ENCODE results near the gene NR2C1.
A peak's percentile ranks its signal among the peaks of the same experiment; 100 is the strongest.

NR2C1 gene

GRCh38 chr12:95083471-95083870 is 10.1 kb upstream of the NR2C1 start:
- no peak for DNase-seq

- DNase-seq = no peak
Measured at GRCh38 chr12:95077341-95077740, 3.9 kb upstream of the NR2C1 start.

- DNase-seq = no peak
Measured at GRCh38 chr12:95074766-95075165, 1.3 kb upstream of the NR2C1 start.

- no peak for DNase-seq
Measured at GRCh38 chr12:95073698-95074520, 491 bp upstream of the NR2C1 start.

DNA sequence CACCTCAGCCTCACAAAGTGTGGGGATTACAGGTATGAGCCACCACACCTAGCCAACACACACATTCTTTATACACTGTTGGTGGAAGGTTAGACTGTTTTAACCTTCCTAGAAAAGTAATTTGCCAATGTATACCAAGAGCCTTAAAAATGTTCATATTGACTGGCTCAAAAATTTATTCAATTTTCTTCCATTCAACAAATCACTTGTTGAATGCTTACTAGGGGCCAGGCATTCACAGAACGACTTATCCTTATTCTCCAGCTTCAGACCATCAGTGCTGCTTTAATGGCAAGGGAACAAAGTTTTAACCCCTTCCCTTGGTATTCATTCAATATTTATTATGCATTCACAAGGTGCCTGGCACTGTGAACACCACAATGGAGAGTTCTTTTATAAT is 3.0 kb downstream of the NR2C1 start:
- no peak for DNase-seq

- no peak for DNase-seq
Measured at GRCh38 chr12:95066091-95066855, 7.1 kb downstream of the NR2C1 start.

DNA sequence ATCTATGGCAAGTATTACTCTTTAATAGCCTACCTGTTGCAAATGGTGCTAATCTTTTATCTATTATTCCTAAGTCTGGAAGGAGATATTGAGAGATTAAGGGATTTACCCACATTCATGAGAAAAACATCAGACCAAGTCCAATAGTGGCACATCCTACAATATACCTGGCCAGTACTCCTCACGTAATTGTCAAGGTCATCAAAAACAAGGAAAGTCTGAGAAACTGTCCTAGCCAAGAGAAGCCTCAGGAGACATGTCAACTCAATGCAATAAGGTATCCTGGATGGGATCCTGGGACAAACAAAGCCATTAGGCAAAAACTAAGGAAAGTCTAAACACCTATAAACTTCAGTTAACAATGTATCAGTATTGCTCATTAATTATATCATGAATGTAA is 12.5 kb downstream of the NR2C1 start:
- DNase-seq = no peak

DNA sequence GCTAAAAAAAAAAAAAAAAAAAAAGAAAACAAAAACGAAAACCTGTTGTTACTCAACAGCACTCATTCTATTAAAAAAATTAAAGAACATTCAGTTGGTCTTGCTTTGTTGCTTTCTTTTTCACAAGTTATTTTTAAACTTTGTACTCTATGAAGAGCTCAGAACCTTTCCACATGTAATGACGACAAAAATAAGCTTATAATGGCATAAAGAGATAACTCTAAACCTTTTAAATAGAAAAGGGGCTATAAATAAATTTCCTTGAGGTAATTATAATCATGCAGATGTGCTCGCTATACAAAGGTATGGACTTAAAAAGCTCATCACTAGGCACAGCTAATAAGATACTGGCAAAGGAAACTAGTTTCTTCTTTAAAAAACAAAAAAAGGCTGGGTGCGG is 13.4 kb downstream of the NR2C1 start:
- DNase-seq = no peak

DNA sequence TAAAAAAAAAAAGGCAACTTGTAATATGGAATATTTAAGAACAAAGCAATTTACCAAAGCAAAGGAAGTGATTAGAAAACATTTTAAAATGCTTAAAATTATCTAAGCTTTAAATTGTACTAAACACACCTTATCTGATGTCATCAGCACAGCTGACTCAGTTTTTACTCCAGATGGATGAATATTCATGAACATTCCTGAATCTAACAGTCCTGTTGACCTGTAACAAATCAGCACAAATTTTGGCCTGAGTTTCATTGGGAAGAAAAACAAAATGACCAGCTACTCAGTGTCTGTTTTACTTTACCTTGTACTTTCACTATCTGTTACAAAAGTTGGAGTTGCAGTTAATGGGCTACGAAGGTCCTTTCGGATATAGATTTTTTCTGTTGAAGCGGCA is 16.0 kb downstream of the NR2C1 start:
- no peak for DNase-seq

DNA sequence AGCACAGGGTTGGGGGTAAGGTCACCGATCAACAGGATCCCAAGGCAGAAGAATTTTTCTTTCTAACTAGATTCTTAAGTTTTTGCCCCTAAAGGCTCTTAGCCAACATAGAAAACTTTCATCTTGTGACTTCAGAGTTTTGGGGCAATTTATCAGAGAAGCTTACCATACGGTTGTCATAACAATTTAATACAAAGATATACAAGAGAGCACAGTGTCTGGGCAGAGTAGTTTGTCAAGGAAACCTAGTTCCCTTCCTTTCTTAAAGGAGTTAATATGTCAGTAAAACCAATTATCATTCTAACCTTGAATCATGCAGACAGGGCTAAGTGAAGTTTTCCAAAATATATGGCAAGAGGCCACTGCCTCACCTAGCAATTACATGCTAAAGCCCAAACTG is 18.4 kb downstream of the NR2C1 start:
- DNase-seq = no peak

DNA sequence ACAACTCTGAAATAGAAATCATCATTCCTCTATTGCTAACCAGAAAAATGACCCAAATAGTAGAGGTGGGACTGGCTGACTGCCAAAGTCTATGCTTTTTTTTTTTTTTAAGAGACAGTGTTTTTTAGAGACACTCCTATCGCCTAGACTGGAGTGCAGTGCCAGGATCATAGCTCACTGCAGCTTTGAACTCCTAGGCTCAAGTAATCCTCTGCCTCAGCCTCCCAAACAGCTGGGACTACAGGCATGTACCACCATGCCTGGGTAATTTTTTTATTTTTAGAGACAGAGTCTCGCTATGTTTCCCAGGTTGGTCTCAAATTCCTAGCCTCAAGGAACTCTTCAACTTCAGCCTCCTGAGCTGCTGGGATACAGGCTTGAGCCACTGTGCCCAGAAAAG is 19.2 kb downstream of the NR2C1 start:
- no peak for DNase-seq

- no peak for DNase-seq
Measured at GRCh38 chr12:95051241-95051640, 22.2 kb downstream of the NR2C1 start.

- DNase-seq = no peak
Measured at GRCh38 chr12:95037906-95038305, 35.5 kb downstream of the NR2C1 start.

DNA sequence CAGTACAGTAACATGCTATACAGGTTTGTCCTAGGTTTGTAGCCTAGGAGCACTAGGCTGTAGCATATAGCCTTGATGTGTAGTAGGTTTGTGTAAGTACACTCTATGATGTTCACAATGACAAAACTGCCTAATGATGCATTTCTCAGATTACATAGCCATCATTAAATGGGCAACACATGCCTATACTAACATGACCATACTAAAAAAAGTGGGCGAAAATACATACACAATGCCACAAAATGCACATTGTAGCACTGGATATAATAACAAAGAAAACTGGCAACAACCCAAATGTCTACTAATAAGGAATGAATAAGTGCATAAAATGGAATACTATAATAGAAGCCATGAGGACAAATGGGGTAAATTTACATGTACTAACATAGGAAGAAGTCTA is 38.7 kb downstream of the NR2C1 start:
- no peak for DNase-seq

- no peak for DNase-seq
Measured at GRCh38 chr12:95022477-95022876, 50.9 kb downstream of the NR2C1 start.

GRCh38 chr12:95017482-95017881 is 55.9 kb downstream of the NR2C1 start:
- DNase-seq = no peak

- DNase-seq = no peak
Measured at GRCh38 chr12:95016120-95016519, 57.3 kb downstream of the NR2C1 start.

- no peak for DNase-seq
Measured at GRCh38 chr12:95014554-95014953, 58.9 kb downstream of the NR2C1 start.

- no peak for DNase-seq
Measured at GRCh38 chr12:95006206-95006605, 67.2 kb downstream of the NR2C1 start.

DNA sequence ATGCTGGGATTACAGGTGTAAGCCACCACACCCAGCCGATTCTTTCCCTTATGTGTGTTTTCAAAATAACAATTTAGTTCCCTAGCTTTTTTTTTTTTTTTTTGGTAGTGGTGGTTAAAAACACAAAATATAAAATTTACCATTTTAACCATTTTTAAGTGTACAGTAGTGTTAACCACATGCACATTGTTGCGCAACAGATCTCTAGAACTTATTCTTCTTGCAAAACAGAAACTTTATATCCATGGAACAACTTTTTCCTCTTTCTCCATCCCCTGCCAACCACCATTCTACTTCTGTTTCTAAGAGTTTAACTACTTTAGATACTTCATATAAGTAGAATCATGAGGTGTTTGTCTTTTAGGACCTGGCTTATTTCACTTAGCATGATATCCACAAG is 68.8 kb downstream of the NR2C1 start:
- DNase-seq = no peak

GRCh38 chr12:95003921-95004272 is 69.5 kb downstream of the NR2C1 start:
- DNase-seq = no peak

- peak; percentile 86 to 95 for DNase-seq
Measured at GRCh38 chr12:95003213-95003920, 70.1 kb downstream of the NR2C1 start, which contains the start of gene NDUFA12. Gene NDUFA12 (minus strand): TSS chr12:95003697. CDS start chr12:95003680, 17 bp downstream.

- DNase-seq = no peak
Measured at GRCh38 chr12:95002754-95003153, 70.7 kb downstream of the NR2C1 start.

DNA sequence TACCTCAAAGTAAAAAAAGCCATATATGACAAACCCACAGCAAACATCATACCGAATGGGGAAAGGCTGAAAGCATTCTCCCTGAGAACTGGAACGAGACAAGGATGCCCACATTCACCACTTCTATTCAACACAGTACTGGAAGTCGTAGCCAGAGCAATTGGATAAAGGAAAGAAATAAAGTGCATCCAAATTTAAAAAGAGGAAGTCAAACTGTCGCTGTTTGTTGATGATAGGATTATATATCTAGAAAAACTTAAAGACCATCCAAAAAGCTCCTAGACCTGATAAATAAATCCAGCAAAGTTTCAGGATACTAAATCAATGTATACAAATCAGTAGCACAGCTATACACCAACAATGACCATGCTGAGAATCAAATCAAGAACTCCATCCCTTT is 75.1 kb downstream of the NR2C1 start:
- DNase-seq = no peak
